HG02798 (cell line): ENCODE measurements around the gene NPAS4.
"Not testable (repeated sequence)": the region's sequence is repeated elsewhere in the genome, so short reads cannot be mapped to it uniquely, and the experiment has no call there.

ENCODE experiments used
- ATAC-seq: cut with Tn5 transposase; IDR thresholded peaks from one replicate; pipeline ENCODE4 v1.9.1; 2021; ENCODE audit warnings: mild to moderate bottlenecking; ENCODE audit not compliant: unreplicated experiment, poor library complexity

NPAS4 gene

GRCh38 chr11:66415423-66415822 is 5.4 kb upstream of the NPAS4 start:
- no peak for ATAC-seq

- no peak for ATAC-seq
These were observed 3.8 kb upstream of the NPAS4 start for GRCh38 chr11:66417000-66417399.

- no peak for ATAC-seq
These were observed 2.5 kb upstream of the NPAS4 start for GRCh38 chr11:66418168-66418985.

GRCh38 chr11:66418986-66419308 is 1.9 kb upstream of the NPAS4 start:
- ATAC-seq, result no peak

GRCh38 chr11:66419825-66420224 is 1.0 kb upstream of the NPAS4 start:
- no peak for ATAC-seq

- peak; percentile 57 for ATAC-seq
These were observed 814 bp downstream of the NPAS4 start for GRCh38 chr11:66421492-66422205.

- no peak for ATAC-seq
These were observed 5.5 kb downstream of the NPAS4 start for GRCh38 chr11:66426314-66426713.

- ATAC-seq, result no peak
These were observed 8.1 kb downstream of the NPAS4 start for GRCh38 chr11:66428933-66429332.

- ATAC-seq, result no peak
These were observed 9.3 kb downstream of the NPAS4 start for GRCh38 chr11:66429983-66430602.

- ATAC-seq, result not testable (repeated sequence)
These were observed 10.5 kb downstream of the NPAS4 start for GRCh38 chr11:66431287-66431686.

GRCh38 chr11:66431871-66432329 is 11.1 kb downstream of the NPAS4 start:
- not testable (repeated sequence) for ATAC-seq

GRCh38 chr11:66432597-66432996 is 11.8 kb downstream of the NPAS4 start:
- ATAC-seq, result no peak

GRCh38 chr11:66437979-66438503 is 17.2 kb downstream of the NPAS4 start:
- no peak for ATAC-seq

- ATAC-seq, result peak; percentile 96
These were observed 17.9 kb downstream of the NPAS4 start, which contains the start of gene MRPL11 for GRCh38 chr11:66438504-66439466. MRPL11 (minus strand) TSS chr11:66438848; CDS start chr11:66438754, 94 bp downstream.

- ATAC-seq, result not testable (repeated sequence)
These were observed 19.5 kb downstream of the NPAS4 start for GRCh38 chr11:66440101-66440939.

GRCh38 chr11:66440940-66441282 is 20.1 kb downstream of the NPAS4 start:
- not testable (repeated sequence) for ATAC-seq

- no peak for ATAC-seq
These were observed 22.8 kb downstream of the NPAS4 start for GRCh38 chr11:66443602-66444001.

GRCh38 chr11:66447012-66447411 is 26.2 kb downstream of the NPAS4 start:
- ATAC-seq, result no peak

GRCh38 chr11:66448523-66448922 is 27.7 kb downstream of the NPAS4 start:
- no peak for ATAC-seq
